H1 (cell line): ENCODE results near the gene PTPN9. TPM values are rescaled to one million over a fixed set of nuclear protein-coding genes. Genes with fewer than 3 reads are reported as not detected.

Source experiments
- CTCF ChIA-PET: fragments of 300-600 bp; sonication (Branson Sonifier 250); formaldehyde crosslinking; loops from one replicate; lab custom pipeline; 2021; ENCODE audit not compliant: partially characterized antibody; lab: Charles Lee
- POLR2A ChIA-PET: fragments of 300-600 bp; sonication (Branson Sonifier 250); formaldehyde crosslinking; loops from one replicate; lab custom pipeline; 2021; ENCODE audit warnings: inconsistent platforms; ENCODE audit not compliant: partially characterized antibody; lab: Charles Lee
- DNase-seq, 2 experiments: peaks; one replicate each; pipeline versions ENCODE4 v3.0.0 to v3.0.0-alpha.2; 2010 to 2022; ENCODE audit warnings: low spot score in 2 of 2, low read depth in 1 of 2, mixed read lengths in 1 of 2
- FAIRE-seq: peaks from 2 replicates; lab custom pipeline; 2011; peaks lifted over from hg19 to GRCh38; lab: Jason Lieb, UNC
- H2AFZ ChIP-seq: 2 replicates; pipeline ENCODE4 v1.8.1; 2012; ENCODE audit warnings: low read length, inconsistent platforms
- H2AK5ac ChIP-seq: 2 replicates; pipeline ENCODE4 v1.6.1; 2013; ENCODE audit warnings: low read depth, low read length
- H2BK120ac ChIP-seq: replicated peaks from 2 replicates; pipeline ENCODE3; 2013; ENCODE audit warnings: low read depth, low read length, inconsistent platforms
- H2BK12ac ChIP-seq: 2 replicates; pipeline ENCODE4 v1.6.1; 2013; ENCODE audit warnings: low read depth, low read length
- H2BK15ac ChIP-seq: 2 replicates; pipeline ENCODE4 v1.6.1; 2013; ENCODE audit warnings: low read length
- H2BK20ac ChIP-seq: 2 replicates; pipeline ENCODE4 v1.6.1; 2013; ENCODE audit warnings: low read length
- H2BK5ac ChIP-seq: 2 replicates; pipeline ENCODE4 v1.6.1; 2013; ENCODE audit warnings: low read depth, low read length
- H3K14ac ChIP-seq: 2 replicates; pipeline ENCODE4 v1.6.1; 2013; ENCODE audit warnings: inconsistent platforms; ENCODE audit not compliant: insufficient read length
- H3K18ac ChIP-seq: 2 replicates; pipeline ENCODE4 v1.6.1; 2013; ENCODE audit warnings: low read length; ENCODE audit errors: extremely low read depth
- H3K23ac ChIP-seq: 2 replicates; pipeline ENCODE4 v1.6.1; 2013; ENCODE audit warnings: inconsistent platforms; ENCODE audit not compliant: insufficient read length
- H3K23me2 ChIP-seq: 2 replicates; pipeline ENCODE4 v1.6.1; 2013; ENCODE audit warnings: low read depth, low read length
- H3K27ac ChIP-seq: 2 replicates; pipeline ENCODE4 v1.6.1; 2011; ENCODE audit warnings: low read depth, low read length, inconsistent platforms
- H3K27me3 ChIP-seq, 4 experiments: replicated peaks in 1 of 4; 1 replicate in 1 of 4; 2 replicates in 3 of 4; pipeline versions ENCODE4 v1.6.1 to v1.8.1; 2011 to 2013; ENCODE audit warnings: low read length in 3 of 4, mild to moderate bottlenecking in 3 of 4, inconsistent platforms in 2 of 4, mixed read lengths in 2 of 4, moderate library complexity in 1 of 4; ENCODE audit not compliant: control insufficient read depth in 3 of 4, insufficient read depth in 3 of 4; ENCODE audit errors: extremely low read depth in 1 of 4
- H3K36me3 ChIP-seq, 4 experiments: 2 replicates each; pipeline versions ENCODE4 v1.6.1 to v1.8.1; 2011 to 2013; ENCODE audit warnings: mild to moderate bottlenecking in 4 of 4, low read length in 3 of 4, moderate library complexity in 2 of 4, control low read depth in 1 of 4, inconsistent platforms in 1 of 4; ENCODE audit not compliant: insufficient read depth in 4 of 4, control insufficient read depth in 2 of 4
- H3K4ac ChIP-seq: replicated peaks from 2 replicates; pipeline ENCODE3; 2013; ENCODE audit warnings: low read length, low read depth, mixed read lengths, inconsistent platforms; ENCODE audit not compliant: insufficient read length
- H3K4me1 ChIP-seq, 4 experiments: replicated peaks in 1 of 4; 1 replicate in 1 of 4; 2 replicates in 3 of 4; pipeline versions ENCODE4 v1.6.1 to v1.8.1; 2011 to 2013; ENCODE audit warnings: low read length in 3 of 4, inconsistent platforms in 2 of 4, mixed read lengths in 1 of 4; ENCODE audit not compliant: insufficient read depth in 4 of 4, control insufficient read depth in 3 of 4
- H3K4me2 ChIP-seq, 2 experiments: 2 replicates each; pipeline versions ENCODE4 v1.6.1 to v1.8.1; 2011 to 2013; ENCODE audit warnings: low read depth in 2 of 2, low read length in 2 of 2, control low read depth in 1 of 2, inconsistent platforms in 1 of 2, mild to moderate bottlenecking in 1 of 2; ENCODE audit not compliant: insufficient read depth in 1 of 2
- H3K4me3 ChIP-seq, 4 experiments: fragments of 200-600, 300-600 bp in 1 of 4; sonication (generic), shearing (Covaris generic), sonication (Bioruptor Twin) in 1 of 4; 2 replicates each; pipeline versions ENCODE4 v1.5.1 to v1.8.1; 2011 to 2016; ENCODE audit warnings: low read length in 4 of 4, low read depth in 3 of 4, control low read depth in 2 of 4, inconsistent platforms in 2 of 4, mild to moderate bottlenecking in 2 of 4, mixed read lengths in 1 of 4, moderate library complexity in 1 of 4; ENCODE audit not compliant: insufficient read depth in 2 of 4; ENCODE audit errors: extremely low read depth in 1 of 4
- H3K56ac ChIP-seq: replicated peaks from 2 replicates; pipeline ENCODE3; 2013; ENCODE audit warnings: low read depth, mild to moderate bottlenecking, mixed read lengths, low read length, inconsistent platforms; ENCODE audit not compliant: insufficient read length
- H3K79me1 ChIP-seq: 2 replicates; pipeline ENCODE4 v1.6.1; 2013; ENCODE audit warnings: low read depth, low read length, control low read depth
- H3K79me2 ChIP-seq, 2 experiments: 2 replicates each; pipeline versions ENCODE4 v1.6.1 to v1.8.1; 2012 to 2013; ENCODE audit warnings: low read length in 2 of 2, mild to moderate bottlenecking in 2 of 2, inconsistent platforms in 1 of 2; ENCODE audit not compliant: insufficient read depth in 2 of 2, control insufficient read depth in 1 of 2
- H3K9ac ChIP-seq, 4 experiments: replicated peaks in 1 of 4; 1 replicate in 1 of 4; 2 replicates in 3 of 4; pipeline versions ENCODE4 v1.6.1 to v1.8.1; 2011 to 2013; ENCODE audit warnings: low read depth in 3 of 4, low read length in 3 of 4, control low read depth in 2 of 4, mild to moderate bottlenecking in 2 of 4, moderate library complexity in 2 of 4, inconsistent platforms in 1 of 4; ENCODE audit errors: extremely low read depth in 1 of 4
- H3K9me3 ChIP-seq, 2 experiments: 2 replicates each; pipeline versions ENCODE4 v1.6.1 to v1.8.1; 2012 to 2013; ENCODE audit warnings: mild to moderate bottlenecking in 2 of 2, moderate library complexity in 2 of 2, control low read depth in 1 of 2, inconsistent platforms in 1 of 2, low read depth in 1 of 2, low read length in 1 of 2, mixed read lengths in 1 of 2; ENCODE audit not compliant: insufficient read depth in 2 of 2
- H4K20me1 ChIP-seq, 2 experiments: replicated peaks in 1 of 2; 2 replicates each; pipeline versions ENCODE3 to v1.8.1; 2011 to 2013; ENCODE audit warnings: inconsistent platforms in 2 of 2, low read length in 2 of 2, mild to moderate bottlenecking in 1 of 2; ENCODE audit not compliant: insufficient read depth in 2 of 2, control insufficient read depth in 1 of 2
- H4K5ac ChIP-seq: 2 replicates; pipeline ENCODE4 v1.6.1; 2013; ENCODE audit warnings: low read length, low read depth, mixed read lengths, inconsistent platforms; ENCODE audit not compliant: insufficient read length
- H4K8ac ChIP-seq: 2 replicates; pipeline ENCODE4 v1.8.0; 2013; ENCODE audit warnings: mild to moderate bottlenecking, moderate library complexity, low read length, inconsistent platforms; ENCODE audit not compliant: insufficient read depth; ENCODE audit errors: extremely low read depth
- H4K91ac ChIP-seq: replicated peaks from 2 replicates; pipeline ENCODE3; 2013; ENCODE audit warnings: low read length, mixed read lengths, inconsistent platforms; ENCODE audit not compliant: insufficient read length
- ATF2 ChIP-seq: IDR thresholded peaks from 2 replicates; pipeline ENCODE4 v1.6.1; 2012; ENCODE audit warnings: low read length, inconsistent platforms
- BRCA1 ChIP-seq: IDR thresholded peaks from 2 replicates; pipeline ENCODE4 v1.6.1; 2012; ENCODE audit warnings: low read depth, low read length, improper control_type of control experiment
- CTBP2 ChIP-seq: IDR thresholded peaks from 2 replicates; pipeline ENCODE4 v1.7.0; 2011; ENCODE audit warnings: borderline replicate concordance, mild to moderate bottlenecking, moderate library complexity, mixed read lengths, low read length; ENCODE audit not compliant: insufficient read depth, insufficient read length
- E2F6 ChIP-seq: IDR thresholded peaks from 2 replicates; pipeline ENCODE4 v1.6.1; 2012; ENCODE audit warnings: inconsistent platforms
- EGR1 ChIP-seq: IDR thresholded peaks from 2 replicates; pipeline ENCODE4 v1.6.1; 2011; ENCODE audit warnings: low read depth, low read length, borderline replicate concordance
- HDAC6 ChIP-seq: IDR thresholded peaks from one replicate; pipeline ENCODE4 v1.7.1; 2012; ENCODE audit warnings: low read depth, mild to moderate bottlenecking, inconsistent platforms, low read length, moderate library complexity
- PHF8 ChIP-seq: fragments of 200-600 bp; sonication (generic); conservative IDR thresholded peaks from 2 replicates; pipeline ENCODE4 v1.7.1; 2012; ENCODE audit warnings: low read depth, mild to moderate bottlenecking, inconsistent platforms, low read length, moderate library complexity
- POLR2AphosphoS5 ChIP-seq: IDR thresholded peaks from 2 replicates; pipeline ENCODE4 v1.6.1; 2011; ENCODE audit warnings: low read depth, low read length
- RFX5 ChIP-seq: IDR thresholded peaks from 2 replicates; pipeline ENCODE4 v1.6.1; 2011; ENCODE audit warnings: low read depth, low read length, improper control_type of control experiment, borderline replicate concordance
- SP2 ChIP-seq: IDR thresholded peaks from 2 replicates; pipeline ENCODE4 v1.6.1; 2012; ENCODE audit warnings: mild to moderate bottlenecking, low read length, inconsistent platforms
- SRF ChIP-seq: IDR thresholded peaks from 2 replicates; pipeline ENCODE4 v1.6.1; 2011; ENCODE audit warnings: mild to moderate bottlenecking, low read depth, low read length, moderate library complexity
- TBP ChIP-seq: IDR thresholded peaks from 2 replicates; pipeline ENCODE4 v1.6.1; 2011; ENCODE audit warnings: low read depth, low read length, improper control_type of control experiment
- WGBS, 2 experiments: shearing (Covaris generic) in 1 of 2; methylation state at CpG; one replicate each; pipeline versions ENCODE4 v1.1.6 to v1.1.7; 2013 to 2015; ENCODE audit warnings: low lambda C conversion rate in 2 of 2, mixed read lengths in 2 of 2, inconsistent platforms in 1 of 2, low coverage in 1 of 2, missing lambda C conversion rate in 1 of 2; ENCODE audit not compliant: insufficient replicate concordance in 2 of 2, insufficient coverage in 1 of 2, insufficient read length in 1 of 2; ENCODE audit errors: extremely low coverage in 1 of 2, missing lambda C conversion rate in 1 of 2; 5-methylcytosine and 5-hydroxymethylcytosine counted together
- polyA plus RNA-seq, 7 experiments: library from polyadenylated mRNA; depleted of rRNA in 3 of 7; stranded (reverse) in 5 of 7; unstranded in 2 of 7; fragments of >200 nt in 5 of 7; fragments of 200-250 nt in 2 of 7; gene quantifications; 1 replicate in 5 of 7; 2 replicates in 1 of 7; 4 replicates in 1 of 7; pipeline versions ENCODE4 v1.2.1 to v1.2.3, GENCODE V29; 2011 to 2013; ENCODE audit warnings: missing spikeins in 2 of 7, mixed read lengths in 2 of 7
- total RNA-seq: library from RNA; stranded (reverse); fragmentation: NEBNext Ultra II Directional; extraction: Animal tissue kit (Norgen Biotek cat#: 25700); gene quantifications from 2 replicates; pipeline ENCODE4 v1.2.1, GENCODE V29; 2021

PTPN9 gene
- total and polyA plus RNA-seq, 2 of the 8 experiments (the other 6 are each of a cell fraction or from before 2014, with no cell fraction given) = 46.6 to 57.4 TPM

GRCh38 chr15:75437721-75438120, 141.4 kb downstream of the PTPN9 start:
- Histone ChIP-seq H2AK5ac (no peak overlapping the region), H4K5ac (no peak overlapping the region), H3K23me2 (no peaks in the 10 kb centered on the region), H2BK20ac (no peak overlapping the region), H4K8ac (no peak overlapping the region), H2BK12ac (no peak overlapping the region), H3K23ac (no peak overlapping the region), H3K14ac (no peak overlapping the region), H3K79me1 (peaks cover 10% of the 10 kb centered on the region), H3K9me3 (no peaks in the 10 kb centered on the region), H3K4me2 (no peak overlapping the region), H3K4ac (no peak overlapping the region), H3K9ac (no peak overlapping the region), H2BK15ac (no peak overlapping the region), H2BK5ac (no peak overlapping the region), H3K4me3 (no peak overlapping the region), H2AFZ (no peak overlapping the region), H3K36me3 (peaks cover 0 to 10% (median 3%) of the 10 kb centered on the region in 4 experiments; a peak in 4 of 8 replicates), H3K79me2 (peaks cover 15 to 93% of the 10 kb centered on the region in 2 experiments), H3K18ac (no peak overlapping the region), H4K20me1 (peaks cover 3 to 4% of the 10 kb centered on the region in 2 experiments), H3K27ac (no peak overlapping the region), H2BK120ac (no peak overlapping the region), H3K4me1 (no peaks in the 10 kb centered on the region), H4K91ac (no peak overlapping the region), H3K27me3 (no peaks in the 10 kb centered on the region), H3K56ac (no peak overlapping the region)
- 87% methylated on average over 4 of the region's 4 CpGs; no CpG with 5 or more reads in 1 of the 2 experiments for WGBS, 2 experiments
- no peak for FAIRE-seq
- ChIA-PET POLR2A (interaction anchor here (1.2 kb wide), 1 partner anchor 40 kb away, joined by 4 read pairs; no protein-coding TSS in a partner anchor), CTCF (no interaction called here)
- DNase-seq = no peak
- TF ChIP-seq POLR2AphosphoS5 (no peak), EGR1 (no peak), RFX5 (no peak), SP2 (no peak), SRF (no peak), TBP (no peak), ATF2 (no peak), CTBP2 (no peak), HDAC6 (no peak), PHF8 (no peak), BRCA1 (no peak), E2F6 (no peak)
